ENCODE data around the gene PPP3CA. TPM values are rescaled to one million over a fixed set of nuclear protein-coding genes. Genes with fewer than 3 reads are reported as not detected.
A peak's percentile ranks its signal among the peaks of the same experiment; 100 is the strongest.

Gene PPP3CA
- total and polyA plus RNA-seq, 2 of the 8 experiments (the other 6 are each of a cell fraction or from before 2014, with no cell fraction given), result 7.9 to 35.0 TPM

- Histone ChIP-seq H2AFZ (ENCODE audit: low read length) (peak overlapping the region; percentile 52; the same call in 1 of the 2 replicates), H3K36me3 (ENCODE audit: control insufficient read depth in 2 of 4, insufficient read depth in 4 of 4, low read length in 3 of 4) (no peaks in the 10 kb centered on the region), H3K23ac (ENCODE audit: insufficient read length) (no peak overlapping the region), H3K9me3 (ENCODE audit: insufficient read depth in 2 of 2, low read depth in 1 of 2, low read length in 1 of 2) (no peaks in the 10 kb centered on the region), H3K79me1 (ENCODE audit: low read depth, low read length) (no peaks in the 10 kb centered on the region), H3K27ac (ENCODE audit: low read depth, low read length) (no peak overlapping the region), H2BK120ac (replicated peaks; ENCODE audit: low read depth, low read length) (no peak overlapping the region), H3K27me3 (replicated peaks in 1 of 4; ENCODE audit: control insufficient read depth in 3 of 4, extremely low read depth in 1 of 4, insufficient read depth in 3 of 4, low read length in 3 of 4) (no peaks in the 10 kb centered on the region), H2BK20ac (ENCODE audit: low read length) (no peak overlapping the region), H4K5ac (ENCODE audit: insufficient read length, low read depth, low read length) (no peak overlapping the region), H4K8ac (ENCODE audit: extremely low read depth, insufficient read depth, low read length) (no peak overlapping the region), H4K91ac (replicated peaks; ENCODE audit: insufficient read length, low read length) (no peak overlapping the region), H3K4ac (replicated peaks; ENCODE audit: insufficient read length, low read depth, low read length) (no peak overlapping the region), H3K4me1 (replicated peaks in 1 of 4; ENCODE audit: control insufficient read depth in 3 of 4, insufficient read depth in 4 of 4, low read length in 3 of 4) (peaks cover 0 to 11% (median 10%) of the 10 kb centered on the region in 4 experiments; a peak in 4 of 7 replicates), H3K56ac (replicated peaks; ENCODE audit: insufficient read length, low read depth, low read length) (no peak overlapping the region), H2AK5ac (ENCODE audit: low read depth, low read length) (no peak overlapping the region), H3K14ac (ENCODE audit: insufficient read length) (no peak overlapping the region), H4K20me1 (replicated peaks in 1 of 2; ENCODE audit: control insufficient read depth in 1 of 2, insufficient read depth in 2 of 2, low read length in 2 of 2) (no peaks in the 10 kb centered on the region), H2BK5ac (ENCODE audit: low read depth, low read length) (no peak overlapping the region), H2BK15ac (ENCODE audit: low read length) (no peak overlapping the region), H3K18ac (ENCODE audit: extremely low read depth, low read length) (no peak overlapping the region), H2BK12ac (ENCODE audit: low read depth, low read length) (no peak overlapping the region), H3K9ac (replicated peaks in 1 of 4; ENCODE audit: extremely low read depth in 1 of 4, low read depth in 3 of 4, low read length in 3 of 4) (no peak overlapping the region), H3K23me2 (ENCODE audit: low read depth, low read length) (no peaks in the 10 kb centered on the region), H3K4me3 (ENCODE audit: extremely low read depth in 1 of 4, insufficient read depth in 2 of 4, low read depth in 3 of 4, low read length in 4 of 4) (no peak overlapping the region), H3K79me2 (ENCODE audit: control insufficient read depth in 1 of 2, insufficient read depth in 2 of 2, low read length in 2 of 2) (no peaks in the 10 kb centered on the region), H3K4me2 (ENCODE audit: insufficient read depth in 1 of 2, low read depth in 2 of 2, low read length in 2 of 2) (no peak overlapping the region)
- ChIA-PET CTCF (ENCODE audit: partially characterized antibody) (interaction anchor here (0.6 to 0.7 kb wide), 2 partner anchors 107 to 805 kb away, joined by 3 to 4 read pairs; no protein-coding TSS in a partner anchor), POLR2A (ENCODE audit: partially characterized antibody) (no interaction called here)
- TF ChIP-seq GTF2F1 (IDR thresholded peaks at IDR 0.05; ENCODE audit: borderline replicate concordance, low read depth, low read length) (no peak), RAD21 (IDR thresholded peaks at IDR 0.05 in 1 of 2, conservative IDR thresholded peaks at IDR 0.05 in 1 of 2; ENCODE audit: low read depth in 2 of 2, low read length in 2 of 2) (no peak), SAP30 (IDR thresholded peaks at IDR 0.05; ENCODE audit: insufficient read depth, insufficient replicate concordance, low read length) (no peak)
- no peak for DNase-seq (ENCODE audit: low read depth in 1 of 2, low spot score in 2 of 2)
- FAIRE-seq, result peak; percentile 45
- 86% methylated on average over 5 of the region's 5 CpGs; no CpG with 5 or more reads in 1 of the 2 experiments for WGBS, 2 experiments (ENCODE audit: extremely low coverage in 1 of 2, insufficient coverage in 1 of 2, insufficient read length in 1 of 2, insufficient replicate concordance in 2 of 2, low coverage in 1 of 2, low lambda C conversion rate in 2 of 2, missing lambda C conversion rate in 1 of 2)
Observed at GRCh38 chr4:100981447-100982204, 365.7 kb downstream of the PPP3CA start.

Data from H1 (cell line).